H1 (cell line): ENCODE measurements around the gene SPCS3.

Experiments
- ASH2L ChIP-seq: fragments of 200-600, 300-600 bp; sonication (generic); IDR thresholded peaks from one replicate; pipeline ENCODE4 v1.7.1; 2017; ENCODE audit warnings: low read length
- FOSL1 ChIP-seq: IDR thresholded peaks from 2 replicates; pipeline ENCODE4 v1.6.1; 2011; ENCODE audit warnings: mild to moderate bottlenecking, low read depth, low read length, moderate library complexity; ENCODE audit not compliant: insufficient read depth
- KDM4A ChIP-seq: IDR thresholded peaks from one replicate; pipeline ENCODE4 v1.7.1; 2012; ENCODE audit warnings: low read depth, mild to moderate bottlenecking, moderate library complexity, low read length, inconsistent platforms; ENCODE audit not compliant: severe bottlenecking
- POLR2A ChIP-seq, 2 experiments: IDR thresholded peaks; 1 replicate in 1 of 2; 2 replicates in 1 of 2; pipeline ENCODE4 v1.6.1; 2011; ENCODE audit warnings: low read depth in 2 of 2, low read length in 2 of 2, mild to moderate bottlenecking in 2 of 2; ENCODE audit errors: control extremely low read depth in 1 of 2

DNA sequence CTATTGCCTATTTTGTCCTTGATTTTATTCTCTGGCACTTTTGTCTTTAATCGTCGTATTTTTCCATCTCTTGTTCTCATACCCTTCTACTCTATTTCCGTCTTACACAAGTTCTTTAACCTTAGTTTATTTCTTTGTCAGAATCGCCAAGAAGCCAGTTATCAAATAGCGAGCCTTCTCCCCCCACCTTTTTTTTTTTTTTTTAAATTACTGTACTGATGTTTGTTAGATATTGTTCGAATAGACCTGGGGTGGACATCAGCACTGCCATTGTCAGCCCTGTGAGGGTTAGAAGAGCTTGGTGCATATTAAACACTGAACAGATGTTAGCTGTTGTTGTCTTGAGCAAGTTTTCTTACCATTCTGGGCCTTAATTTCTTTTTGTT lies 1.2 kb downstream of the SPCS3 start:
- TF ChIP-seq FOSL1 (no peak), KDM4A (no peak), POLR2A (IDR thresholded peaks at IDR 0.05; ENCODE audit: control extremely low read depth in 1 of 2, low read depth in 2 of 2, low read length in 2 of 2) (no peak), ASH2L (no peak)
